ENCODE measurements around the gene CCL20. TPM values are rescaled to one million over a fixed set of nuclear protein-coding genes. Genes with fewer than 3 reads are reported as not detected.

Gene CCL20
- total and polyA plus RNA-seq, 2 of the 13 experiments (the other 11 are each of a cell fraction or from before 2014, with no cell fraction given): 223 to 903 TPM

DNA sequence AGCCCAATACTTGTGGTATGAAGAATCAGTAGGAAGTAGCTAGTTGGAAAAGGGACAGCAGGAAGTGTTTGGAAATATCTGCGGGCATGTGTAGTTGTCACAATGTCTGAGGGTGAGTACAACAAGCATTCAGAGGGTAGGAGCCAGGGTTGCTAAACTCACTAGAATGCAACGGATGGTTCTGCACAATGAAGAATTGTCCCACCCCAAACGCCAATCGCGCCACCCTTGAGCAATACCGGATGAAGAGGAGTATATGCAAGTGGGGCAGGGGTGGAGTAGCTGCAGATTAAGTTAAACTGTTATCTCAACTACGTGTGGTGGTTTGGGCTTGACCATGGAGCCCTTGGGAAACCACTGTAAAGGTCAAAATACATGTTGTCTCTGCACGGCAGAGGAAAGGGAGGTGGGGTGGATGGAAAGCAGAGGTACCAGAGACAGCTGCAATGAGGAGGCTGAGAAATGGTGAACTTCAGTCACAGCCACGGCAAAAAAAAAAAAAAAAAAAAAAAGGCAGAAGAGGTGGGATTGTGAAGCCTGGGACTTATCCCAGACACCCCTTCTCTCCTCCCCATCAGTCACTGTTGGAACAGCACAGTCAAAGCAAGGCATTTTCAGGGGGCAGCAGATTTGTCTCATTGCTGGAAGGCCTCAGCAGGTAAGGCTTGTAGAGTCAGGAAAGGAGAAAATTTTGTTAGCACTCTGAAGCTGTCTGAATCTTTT is 5.2 kb downstream of the CCL20 start (continued):
- TF ChIP-seq, protein P1, sequence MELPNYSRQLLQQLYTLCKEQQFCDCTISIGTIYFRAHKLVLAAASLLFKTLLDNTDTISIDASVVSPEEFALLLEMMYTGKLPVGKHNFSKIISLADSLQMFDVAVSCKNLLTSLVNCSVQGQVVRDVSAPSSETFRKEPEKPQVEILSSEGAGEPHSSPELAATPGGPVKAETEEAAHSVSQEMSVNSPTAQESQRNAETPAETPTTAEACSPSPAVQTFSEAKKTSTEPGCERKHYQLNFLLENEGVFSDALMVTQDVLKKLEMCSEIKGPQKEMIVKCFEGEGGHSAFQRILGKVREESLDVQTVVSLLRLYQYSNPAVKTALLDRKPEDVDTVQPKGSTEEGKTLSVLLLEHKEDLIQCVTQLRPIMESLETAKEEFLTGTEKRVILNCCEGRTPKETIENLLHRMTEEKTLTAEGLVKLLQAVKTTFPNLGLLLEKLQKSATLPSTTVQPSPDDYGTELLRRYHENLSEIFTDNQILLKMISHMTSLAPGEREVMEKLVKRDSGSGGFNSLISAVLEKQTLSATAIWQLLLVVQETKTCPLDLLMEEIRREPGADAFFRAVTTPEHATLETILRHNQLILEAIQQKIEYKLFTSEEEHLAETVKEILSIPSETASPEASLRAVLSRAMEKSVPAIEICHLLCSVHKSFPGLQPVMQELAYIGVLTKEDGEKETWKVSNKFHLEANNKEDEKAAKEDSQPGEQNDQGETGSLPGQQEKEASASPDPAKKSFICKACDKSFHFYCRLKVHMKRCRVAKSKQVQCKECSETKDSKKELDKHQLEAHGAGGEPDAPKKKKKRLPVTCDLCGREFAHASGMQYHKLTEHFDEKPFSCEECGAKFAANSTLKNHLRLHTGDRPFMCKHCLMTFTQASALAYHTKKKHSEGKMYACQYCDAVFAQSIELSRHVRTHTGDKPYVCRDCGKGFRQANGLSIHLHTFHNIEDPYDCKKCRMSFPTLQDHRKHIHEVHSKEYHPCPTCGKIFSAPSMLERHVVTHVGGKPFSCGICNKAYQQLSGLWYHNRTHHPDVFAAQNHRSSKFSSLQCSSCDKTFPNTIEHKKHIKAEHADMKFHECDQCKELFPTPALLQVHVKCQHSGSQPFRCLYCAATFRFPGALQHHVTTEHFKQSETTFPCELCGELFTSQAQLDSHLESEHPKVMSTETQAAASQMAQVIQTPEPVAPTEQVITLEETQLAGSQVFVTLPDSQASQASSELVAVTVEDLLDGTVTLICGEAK (IDR thresholded peaks at IDR 0.05): no peak
- TF ChIP-seq, protein P1 (CRISPR knock-in tag; IDR thresholded peaks at IDR 0.05): peak; percentile 67; the same call in 1 of the 2 replicates
- TF ChIP-seq ZKSCAN8 (CRISPR knock-in tag; IDR thresholded peaks at IDR 0.05; ENCODE audit: borderline replicate concordance): peak; percentile 98
- TF ChIP-seq ZNF496 (CRISPR knock-in tag; IDR thresholded peaks at IDR 0.05; ENCODE audit: insufficient replicate concordance): no peak
- no peak for TF ChIP-seq ZNF367 (CRISPR knock-in tag; IDR thresholded peaks at IDR 0.05; ENCODE audit: borderline replicate concordance)
- peak; percentile 58; the same call in 1 of the 2 replicates for TF ChIP-seq ZKSCAN1 (IDR thresholded peaks at IDR 0.05; ENCODE audit: low read length)
- 0 out of 2 replicates have a peak, but pooled peaks have one; percentile 41 for TF ChIP-seq ZNF234 (CRISPR knock-in tag; conservative IDR thresholded peaks at IDR 0.05)
- TF ChIP-seq MLLT10 (CRISPR knock-in tag; IDR thresholded peaks at IDR 0.05): no peak
- TF ChIP-seq SNAI1 (CRISPR knock-in tag; IDR thresholded peaks at IDR 0.05; ENCODE audit: borderline replicate concordance): 0 out of 2 replicates have a peak, but pooled peaks have one; percentile 24
- TF ChIP-seq CENPBD1 (CRISPR knock-in tag; IDR thresholded peaks at IDR 0.05; ENCODE audit: borderline replicate concordance, low read depth): no peak
- TF ChIP-seq ZKSCAN5 (CRISPR knock-in tag; IDR thresholded peaks at IDR 0.05): no peak
- TF ChIP-seq ZNF792 (CRISPR knock-in tag; IDR thresholded peaks at IDR 0.05): peak; percentile 99
- TF ChIP-seq HOXA9 (CRISPR knock-in tag; IDR thresholded peaks at IDR 0.05; ENCODE audit: borderline replicate concordance): no peak
- TF ChIP-seq CHCHD3 (CRISPR knock-in tag; IDR thresholded peaks at IDR 0.05): peak; percentile 64; the same call in 1 of the 2 replicates
- TF ChIP-seq ONECUT2 (CRISPR knock-in tag; IDR thresholded peaks at IDR 0.05): peak; percentile 78
- TF ChIP-seq ZNF672 (CRISPR knock-in tag; IDR thresholded peaks at IDR 0.05): no peak
- TF ChIP-seq SYNCRIP (IDR thresholded peaks at IDR 0.05; ENCODE audit: insufficient read depth, low read depth, low read length): no peak
